NOMO-1 (cell line): ENCODE data around the gene GABRA4.

Experiments
- DNase-seq, 2 experiments: peaks; one replicate each; lab custom pipeline; 2025; ENCODE audit not compliant: unreplicated experiment in 2 of 2; lab: John Stamatoyannopoulos, UW

GABRA4 gene

DNA sequence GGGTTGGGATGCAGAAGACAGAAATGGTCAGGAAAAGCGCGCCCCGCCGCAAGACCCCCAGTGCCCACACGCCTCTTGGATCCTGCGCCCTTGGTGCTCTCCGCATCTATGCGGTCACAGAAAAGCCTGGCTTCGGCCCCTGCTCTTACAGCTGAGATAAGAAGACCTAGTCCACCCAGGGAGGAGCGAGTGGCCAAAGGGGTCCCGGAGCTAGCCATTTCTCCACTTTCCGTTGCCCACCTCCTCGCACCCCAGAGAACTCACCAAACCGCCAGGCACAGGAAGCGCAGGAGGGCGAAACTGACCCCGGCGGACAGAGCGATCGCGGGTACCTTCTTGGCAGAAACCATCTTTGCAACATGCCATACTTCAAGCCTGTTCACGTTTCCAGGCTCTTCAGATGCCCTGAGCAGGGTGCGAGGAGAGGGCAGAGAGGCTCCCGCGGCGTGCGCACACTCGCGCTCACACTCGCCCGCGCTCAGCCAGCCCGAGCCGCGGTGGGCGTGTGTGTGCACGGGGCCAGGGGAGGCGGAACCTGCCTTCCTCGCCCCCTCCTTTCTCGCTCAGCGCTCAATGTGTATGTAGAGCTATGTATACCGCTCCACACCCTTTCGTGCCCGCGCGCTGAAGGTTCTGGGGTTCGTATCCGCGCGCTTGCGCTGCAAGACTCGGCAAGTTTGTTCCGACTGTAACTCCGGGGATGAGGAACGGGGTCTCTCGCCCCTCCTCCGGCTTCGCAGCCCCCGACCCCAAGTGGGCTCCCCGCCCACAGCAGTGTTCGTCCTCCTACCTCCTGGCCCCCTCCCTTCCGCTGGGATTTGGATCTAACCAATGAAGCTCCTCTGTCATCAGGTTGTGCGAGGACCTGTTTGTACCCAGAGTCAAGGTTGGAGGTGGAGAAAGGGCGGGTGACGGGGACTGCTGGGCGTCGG is at the start of gene GABRA4:
Gene GABRA4 (minus strand): TSS at position 507 of the 932 bp plus-strand sequence. CDS start 157 bp downstream, at position 350.
- DNase-seq: peak; percentile 25 to 26

- DNase-seq: no peak
Observed at GRCh38 chr4:47040828-47041227, 47.4 kb upstream of the GABRA4 start.

GRCh38 chr4:47038263-47038662 is 44.9 kb upstream of the GABRA4 start:
- DNase-seq: no peak

DNA sequence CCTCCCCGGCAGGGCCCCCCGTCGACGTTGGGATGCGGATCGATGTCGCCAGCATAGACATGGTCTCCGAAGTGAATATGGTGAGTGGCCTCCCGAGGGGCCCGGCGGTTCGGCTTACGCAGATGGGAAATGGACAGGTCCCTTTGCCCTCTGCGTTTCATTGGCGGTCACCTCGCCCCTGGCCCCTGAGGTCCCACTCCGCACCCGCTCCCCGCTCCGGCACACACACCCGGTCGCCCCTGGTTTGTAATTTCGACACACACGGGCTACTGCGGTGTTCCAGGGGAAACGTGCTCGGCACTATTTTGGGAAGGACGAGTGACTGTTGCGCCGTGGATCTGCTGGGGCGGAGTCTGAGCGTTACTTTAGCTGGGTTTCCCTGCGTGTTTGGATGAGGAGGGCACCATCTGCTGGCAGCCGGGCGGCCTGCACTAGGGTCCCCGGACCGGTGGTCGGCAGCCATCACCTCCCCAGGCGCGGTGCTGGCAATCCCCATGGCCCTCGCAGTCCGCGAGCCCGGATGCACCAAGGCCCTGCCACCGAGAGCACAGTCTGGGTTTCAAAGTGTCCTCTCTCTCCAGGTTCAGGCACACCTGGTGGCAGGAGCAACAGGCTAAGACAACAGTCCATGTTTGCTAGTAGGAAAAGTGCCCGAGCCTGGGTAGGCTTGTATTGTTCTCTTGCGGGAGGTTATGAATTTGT is 39.2 kb upstream of the GABRA4 start:
- DNase-seq: peak; percentile 44 to 63

DNA sequence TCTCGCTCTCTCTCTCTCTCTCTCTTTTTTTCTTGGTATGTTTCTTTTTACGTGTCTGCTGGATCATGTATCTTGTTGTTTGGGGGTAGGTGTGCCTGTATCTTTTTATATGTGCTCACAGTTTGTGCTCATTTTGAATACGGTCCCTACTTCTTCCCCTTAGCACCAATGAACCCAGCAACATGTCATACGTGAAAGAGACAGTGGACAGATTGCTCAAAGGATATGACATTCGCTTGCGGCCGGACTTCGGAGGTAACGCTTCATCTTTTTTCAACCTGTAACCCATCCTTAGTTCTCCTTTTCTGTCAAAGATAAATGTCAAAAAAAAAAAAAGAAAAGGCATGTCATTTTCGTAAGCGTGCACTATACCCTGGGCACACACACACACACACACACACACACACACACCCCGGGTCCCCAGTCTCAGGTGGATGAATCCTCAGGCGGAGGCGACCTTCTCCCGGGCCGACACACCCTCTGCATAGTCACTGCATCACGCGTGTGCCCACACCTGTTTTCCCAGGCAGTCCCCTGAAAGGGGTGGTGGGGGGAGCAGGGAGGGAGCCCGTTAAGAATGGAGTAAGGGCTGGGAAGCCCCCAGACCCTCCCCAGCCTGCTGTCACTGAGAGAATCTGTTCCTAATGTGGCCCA is 38.5 kb upstream of the GABRA4 start:
- peak in 1 of 2 experiments; percentile 39 for DNase-seq

DNA sequence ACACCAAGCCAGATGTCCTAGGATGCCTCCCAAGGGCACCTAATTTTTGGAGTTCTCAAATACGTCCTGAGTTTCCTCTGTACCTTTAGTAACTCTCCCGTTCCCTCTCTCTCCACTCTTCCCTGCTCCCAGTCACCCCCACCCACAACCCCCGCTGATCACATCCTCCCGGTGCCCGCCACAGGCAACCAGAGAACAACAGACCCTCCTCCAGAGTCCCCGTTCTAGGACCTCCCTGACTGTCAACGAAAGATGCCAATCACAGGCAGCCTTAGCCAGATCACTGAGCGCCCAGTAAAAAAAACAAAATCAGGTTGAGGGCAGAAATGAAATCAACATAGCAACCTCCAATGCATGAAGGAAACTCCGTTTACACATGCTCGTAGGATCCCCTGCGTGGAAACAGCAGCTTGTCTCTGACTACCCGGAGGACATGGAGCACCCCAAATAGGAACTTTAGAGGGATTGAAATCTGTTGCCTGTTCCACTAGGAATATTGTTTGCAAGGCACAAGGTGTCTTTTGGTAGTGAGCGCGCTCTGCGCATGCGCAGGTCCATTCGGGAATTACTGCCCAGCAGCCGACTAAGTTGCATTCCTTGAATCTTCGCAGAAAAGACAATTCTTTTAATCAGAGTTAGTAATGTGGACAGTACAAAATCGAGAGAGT is 37.8 kb upstream of the GABRA4 start, which contains the start of gene GABRB1:
Gene GABRB1 (plus strand): TSS at position 557 of the 668 bp plus-strand sequence.
- DNase-seq: no peak

GRCh38 chr4:47017494-47017893 is 24.1 kb upstream of the GABRA4 start:
- DNase-seq: no peak

DNA sequence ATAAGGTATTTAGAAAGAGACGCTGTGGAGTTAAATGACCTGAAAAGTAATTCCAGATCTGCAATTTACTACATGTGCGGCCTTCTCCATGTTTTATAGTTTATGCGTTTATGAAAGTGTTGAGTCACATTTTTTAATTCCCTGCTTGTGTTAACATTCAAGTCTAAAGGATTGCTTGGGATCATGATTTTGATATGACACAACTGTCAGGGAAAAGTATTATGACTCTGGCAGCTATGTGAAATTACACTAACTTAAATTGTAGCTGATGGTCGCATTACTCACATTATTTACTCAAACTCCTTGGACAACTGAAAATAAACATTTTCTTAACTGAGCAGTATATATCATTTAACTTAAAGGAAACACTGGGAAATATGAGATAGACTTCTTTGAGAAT is 23.7 kb upstream of the GABRA4 start:
- DNase-seq: no peak

GRCh38 chr4:47013373-47013772 is 20.0 kb upstream of the GABRA4 start:
- DNase-seq: no peak

DNA sequence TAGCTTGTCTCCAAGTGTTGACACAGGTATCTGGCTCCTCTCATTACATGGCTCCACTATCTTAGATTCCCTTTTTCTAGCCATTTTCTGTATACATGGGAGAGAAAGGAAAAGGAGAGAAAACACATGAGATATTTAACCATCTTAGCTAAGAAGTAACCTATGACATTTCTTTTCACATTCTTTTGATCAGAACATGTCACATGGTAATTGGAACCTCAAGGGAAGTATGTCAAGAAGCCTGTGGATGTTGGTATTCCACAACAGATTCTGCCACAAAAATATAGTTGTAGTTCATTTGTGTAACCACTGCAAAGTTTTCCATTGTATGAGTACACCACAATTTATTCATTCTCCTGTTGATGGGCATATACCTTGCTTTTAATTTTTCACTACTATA is 19.3 kb upstream of the GABRA4 start:
- no peak for DNase-seq

DNA sequence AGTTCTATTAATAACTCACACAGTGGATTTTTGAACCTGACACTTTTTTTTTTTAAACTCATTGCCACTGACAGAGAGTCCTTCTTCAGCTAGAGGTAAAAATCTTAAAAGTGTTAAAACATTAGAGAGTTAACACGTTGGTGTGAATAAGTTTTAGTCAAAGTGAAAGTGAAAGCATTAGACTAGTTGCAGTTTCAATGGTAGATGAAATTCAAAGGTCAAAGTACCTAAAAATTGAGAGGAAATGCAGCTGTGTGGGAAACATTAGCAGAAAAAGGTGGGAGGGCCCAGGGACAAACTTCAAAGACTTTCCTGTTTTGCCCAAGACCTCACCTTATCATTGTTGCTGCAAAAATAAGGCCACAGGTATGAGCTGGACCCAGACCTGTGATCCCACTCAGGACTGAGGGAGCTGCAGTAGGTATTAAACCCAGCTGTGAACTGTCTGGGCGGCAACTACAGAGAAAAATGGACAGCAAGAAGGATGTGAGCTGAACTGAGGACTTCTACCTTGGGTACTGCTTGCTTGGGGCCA is 17.6 kb upstream of the GABRA4 start:
- DNase-seq: peak in 1 of 2 experiments; percentile 36

DNA sequence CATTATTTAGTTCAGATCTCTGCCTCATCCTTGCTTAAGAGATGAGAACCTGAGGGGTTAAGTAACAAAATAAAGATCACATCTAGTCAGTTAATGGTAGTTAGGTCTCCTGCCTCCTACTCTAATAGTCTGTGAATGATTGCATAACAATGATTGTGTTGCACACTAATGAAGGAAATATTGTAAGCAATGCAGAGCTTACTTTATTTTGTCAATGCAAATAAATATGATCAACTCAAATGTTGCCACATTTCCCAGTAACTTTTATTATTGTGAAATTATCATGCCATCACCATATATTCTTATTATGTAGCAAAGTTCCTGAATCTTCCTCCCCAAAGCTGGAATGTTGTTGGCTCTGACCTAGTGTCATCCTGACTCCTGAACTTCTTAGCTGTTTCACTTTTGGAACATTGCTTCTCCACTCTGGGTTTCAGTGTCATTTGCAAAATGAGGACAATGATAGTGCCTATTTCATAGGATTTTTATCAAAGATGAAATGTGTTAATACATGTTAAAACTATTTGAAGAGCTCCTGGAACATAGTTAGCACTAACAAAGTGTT is 17.0 kb upstream of the GABRA4 start:
- no peak for DNase-seq

DNA sequence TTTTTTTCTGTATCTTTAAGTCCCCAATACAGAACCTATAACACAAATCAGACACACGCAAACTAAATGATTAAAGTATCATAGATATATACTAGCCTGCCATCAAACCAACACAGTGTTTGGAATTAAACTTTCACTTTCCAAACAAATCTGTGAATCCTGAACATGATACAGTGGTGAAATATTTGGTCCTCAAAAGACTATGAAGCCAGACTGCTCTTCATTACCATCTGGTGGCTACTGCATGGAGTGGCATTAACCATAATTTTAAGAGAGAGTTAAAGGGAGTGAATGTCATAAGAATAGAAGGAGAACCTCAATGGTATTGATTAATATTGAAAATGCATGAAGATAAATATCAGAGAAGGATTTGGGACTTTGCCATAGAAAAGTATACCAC is 9.2 kb upstream of the GABRA4 start:
- peak in 1 of 2 experiments; percentile 39 for DNase-seq

GRCh38 chr4:47000406-47000805 is 7.0 kb upstream of the GABRA4 start:
- no peak for DNase-seq

DNA sequence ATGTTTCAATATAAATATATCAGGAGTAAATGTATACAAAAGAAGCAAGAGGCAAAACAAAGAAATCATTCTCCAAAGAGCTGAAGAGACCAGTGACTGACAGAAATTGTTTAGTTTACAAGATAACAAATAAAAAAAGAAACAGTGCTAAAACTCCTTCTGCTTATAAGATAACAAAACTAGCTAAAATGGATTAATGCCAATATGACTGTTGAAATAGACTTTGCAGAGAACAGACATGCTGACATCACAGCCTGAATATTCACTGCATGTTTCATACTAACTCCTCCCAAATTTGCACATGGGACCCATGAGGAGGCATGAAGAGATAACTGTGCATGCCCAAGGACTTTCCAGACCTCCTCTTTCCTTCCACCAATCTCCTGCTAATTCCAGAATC is 6.2 kb upstream of the GABRA4 start:
- no peak for DNase-seq

DNA sequence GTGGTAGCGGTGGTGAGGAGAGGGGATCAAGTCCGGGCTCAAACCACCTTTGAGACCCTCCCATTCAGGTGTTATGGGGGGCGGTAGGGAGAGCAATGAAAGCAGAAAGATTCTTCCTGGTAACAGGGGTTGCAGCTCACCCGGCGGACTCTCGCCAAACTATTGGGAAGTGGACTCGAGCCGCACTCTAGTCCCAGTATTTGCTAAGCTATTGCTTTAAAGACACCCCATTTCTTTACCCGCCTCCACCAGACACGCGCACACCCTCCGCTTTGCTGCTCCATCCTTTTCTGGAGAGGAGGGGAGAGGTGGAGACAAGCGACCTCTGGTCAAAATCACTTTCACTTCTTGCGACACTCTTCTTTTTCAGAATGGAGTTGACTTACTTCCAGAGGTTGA is 625 bp upstream of the GABRA4 start:
- DNase-seq: no peak

- DNase-seq: no peak
Observed at GRCh38 chr4:46992338-46992737, 1.0 kb downstream of the GABRA4 start.

GRCh38 chr4:46986922-46987638 is 6.3 kb downstream of the GABRA4 start:
- DNase-seq: peak in 1 of 2 experiments; percentile 38

DNA sequence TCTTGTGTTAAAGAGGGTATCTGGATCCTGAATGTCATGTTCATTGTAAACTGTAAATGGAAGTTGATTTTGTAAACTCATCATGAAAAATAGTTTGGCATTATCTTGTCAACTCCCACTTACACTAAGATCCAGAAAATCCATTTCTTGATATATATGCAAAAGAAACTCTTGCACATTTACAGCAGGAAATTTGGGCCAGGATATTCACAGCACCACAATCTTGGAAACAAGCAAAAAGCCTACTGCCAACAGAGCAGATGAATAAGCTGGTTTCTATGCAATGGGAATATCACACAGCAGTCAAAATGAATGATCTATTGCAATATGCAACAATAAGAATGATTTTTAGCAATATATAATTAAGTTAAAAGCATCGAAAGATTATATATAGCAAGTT is 8.6 kb downstream of the GABRA4 start:
- DNase-seq: no peak
